Thymus (tissue), 11 donors: Measurements from ENCODE around the gene LRRC8E. TPM values are rescaled to one million over a fixed set of nuclear protein-coding genes. Genes with fewer than 3 reads are reported as not detected.
"Not testable (repeated sequence)": the region's sequence is repeated elsewhere in the genome, so short reads cannot be mapped to it uniquely, and the experiment has no call there.

Experiments used
- DNase-seq, 9 donors: peaks; one replicate each; pipeline ENCODE4 v3.0.0-alpha.2; 2013; ENCODE audit warnings: low spot score in 9 of 9, low read depth in 6 of 9, missing footprints in 1 of 9
- H3K27ac ChIP-seq, 2 donors: one replicate each; pipeline ENCODE4 v1.5.1; 2013; ENCODE audit warnings: control low read depth in 1 of 2, low read depth in 1 of 2, low read length in 1 of 2, mild to moderate bottlenecking in 1 of 2, moderate library complexity in 1 of 2
- H3K27me3 ChIP-seq, 2 donors: one replicate each; pipeline ENCODE4 v1.5.1; 2013; ENCODE audit warnings: low read length in 1 of 2; ENCODE audit not compliant: control insufficient read depth in 2 of 2, insufficient read depth in 1 of 2
- H3K36me3 ChIP-seq, 2 donors: one replicate each; pipeline ENCODE4 v1.5.1; 2013; ENCODE audit warnings: low read length in 1 of 2, mild to moderate bottlenecking in 1 of 2, moderate library complexity in 1 of 2; ENCODE audit not compliant: control insufficient read depth in 2 of 2, insufficient read depth in 2 of 2
- H3K4me1 ChIP-seq, 2 donors: one replicate each; pipeline ENCODE4 v1.5.1; 2013; ENCODE audit warnings: low read length in 2 of 2; ENCODE audit not compliant: control insufficient read depth in 2 of 2, insufficient read depth in 2 of 2
- H3K4me3 ChIP-seq, 2 donors: one replicate each; pipeline ENCODE4 v1.5.1; 2013; ENCODE audit warnings: low read length in 2 of 2, control low read depth in 1 of 2, mild to moderate bottlenecking in 1 of 2
- H3K9me3 ChIP-seq, 2 donors: one replicate each; pipeline ENCODE4 v1.5.1; 2013; ENCODE audit warnings: low read length in 1 of 2, mild to moderate bottlenecking in 1 of 2; ENCODE audit not compliant: control insufficient read depth in 2 of 2, insufficient read depth in 1 of 2
- WGBS: extraction: QIAGEN DNeasy Blood & Tissue Kit; methylation state at CpG from one replicate; pipeline ENCODE4 v1.1.7; 2013; 5-methylcytosine and 5-hydroxymethylcytosine counted together
- polyA plus RNA-seq: library from polyadenylated mRNA; stranded (reverse); fragments of 200-250 nt; gene quantifications from one replicate; pipeline ENCODE4 v1.2.3, GENCODE V29; 2013
- total RNA-seq: library from RNA; stranded (reverse); fragments of 120-200 nt; gene quantifications from one replicate; pipeline ENCODE4 v1.2.4, GENCODE V29; 2013
- donor health status: healthy.

LRRC8E gene
- total and polyA plus RNA-seq, 2 donors: 0.05 to 0.27 TPM

GRCh38 chr19:7930030-7930429 is 41.7 kb downstream of the LRRC8E start:
- H3K27ac ChIP-seq: peak overlapping the region in 1 of 2 donors; percentile 5
- not testable (repeated sequence) for H3K4me3 ChIP-seq, H3K27me3 ChIP-seq, DNase-seq, H3K9me3 ChIP-seq
- peaks cover 4 to 15% of the 10 kb centered on the region in 2 donors for H3K4me1 ChIP-seq
- H3K36me3 ChIP-seq: peaks cover 46 to 50% of the 10 kb centered on the region in 2 donors
- WGBS: 92% methylated on average over 11 of the region's 11 CpGs

GRCh38 chr19:7930765-7931164 is 42.5 kb downstream of the LRRC8E start:
- Histone ChIP-seq H3K4me3 (no peak overlapping the region), H3K9me3 (no peaks in the 10 kb centered on the region), H3K27me3 (no peaks in the 10 kb centered on the region), H3K36me3 (peaks cover 51 to 58% of the 10 kb centered on the region in 2 donors), H3K4me1 (peaks cover 4 to 12% of the 10 kb centered on the region in 2 donors), H3K27ac (no peak overlapping the region)
- no peak for DNase-seq
- 90% methylated on average over 7 of the region's 7 CpGs for WGBS

- no peak overlapping the region for H3K4me3 ChIP-seq
- H3K27ac ChIP-seq: no peak overlapping the region
- H3K9me3 ChIP-seq: no peaks in the 10 kb centered on the region
- no peak for DNase-seq
- H3K36me3 ChIP-seq: peaks cover 56 to 64% of the 10 kb centered on the region in 2 donors
- peaks cover 0 to 8% of the 10 kb centered on the region in 2 donors for H3K4me1 ChIP-seq
- WGBS: 96% methylated on average over 36 of the region's 36 CpGs
- no peaks in the 10 kb centered on the region for H3K27me3 ChIP-seq
Observed at GRCh38 chr19:7931221-7932061, 43.1 kb downstream of the LRRC8E start.

- DNase-seq: no peak
- H3K4me1 ChIP-seq: peaks cover 0 to 8% of the 10 kb centered on the region in 2 donors
- H3K4me3 ChIP-seq: no peak overlapping the region
- no peaks in the 10 kb centered on the region for H3K27me3 ChIP-seq
- 94% methylated on average over 32 of the region's 32 CpGs for WGBS
- no peaks in the 10 kb centered on the region for H3K9me3 ChIP-seq
- no peak overlapping the region for H3K27ac ChIP-seq
- H3K36me3 ChIP-seq: peaks cover 60 to 70% of the 10 kb centered on the region in 2 donors
Observed at GRCh38 chr19:7932276-7932929, 44.1 kb downstream of the LRRC8E start.

- peaks cover 62 to 66% of the 10 kb centered on the region in 2 donors for H3K36me3 ChIP-seq
- WGBS: 98% methylated on average over 10 of the region's 10 CpGs
- no peak overlapping the region for H3K4me3 ChIP-seq
- H3K27me3 ChIP-seq: no peaks in the 10 kb centered on the region
- peaks cover 0 to 8% of the 10 kb centered on the region in 2 donors for H3K4me1 ChIP-seq
- H3K9me3 ChIP-seq: no peaks in the 10 kb centered on the region
- H3K27ac ChIP-seq: no peak overlapping the region
- no peak for DNase-seq
Observed at GRCh38 chr19:7932930-7933300, 44.6 kb downstream of the LRRC8E start.

- peaks cover 62 to 65% of the 10 kb centered on the region in 2 donors for H3K36me3 ChIP-seq
- WGBS: 97% methylated on average over 14 of the region's 14 CpGs
- no peak overlapping the region for H3K27ac ChIP-seq
Observed at GRCh38 chr19:7933411-7933810, 45.1 kb downstream of the LRRC8E start.

GRCh38 chr19:7933828-7934725 is 45.8 kb downstream of the LRRC8E start:
- Histone ChIP-seq H3K4me3 (no peak overlapping the region), H3K36me3 (peaks cover 62 to 68% of the 10 kb centered on the region in 2 donors), H3K9me3 (no peaks in the 10 kb centered on the region), H3K4me1 (peaks cover 0 to 6% of the 10 kb centered on the region in 2 donors), H3K27me3 (no peaks in the 10 kb centered on the region), H3K27ac (no peak overlapping the region)
- 95% methylated on average over 55 of the region's 55 CpGs for WGBS
- no peak for DNase-seq

More at GRCh38 chr19:7933411-7933810, 45.1 kb downstream of the LRRC8E start:
- Histone ChIP-seq H3K27me3 (no peaks in the 10 kb centered on the region), H3K4me1 (peaks cover 0 to 6% of the 10 kb centered on the region in 2 donors), H3K4me3 (no peak overlapping the region), H3K9me3 (no peaks in the 10 kb centered on the region)
- DNase-seq: no peak

GRCh38 chr19:7934766-7935165 is 46.5 kb downstream of the LRRC8E start:
- 97% methylated on average over 21 of the region's 21 CpGs for WGBS
- peaks cover 62 to 71% of the 10 kb centered on the region in 2 donors for H3K36me3 ChIP-seq
- no peak for DNase-seq
- H3K27ac ChIP-seq: no peak overlapping the region
- no peaks in the 10 kb centered on the region for H3K27me3 ChIP-seq
- H3K4me1 ChIP-seq: no peaks in the 10 kb centered on the region
- no peak overlapping the region for H3K4me3 ChIP-seq
- no peaks in the 10 kb centered on the region for H3K9me3 ChIP-seq
